ENCODE measurements around the gene SH2D6.

- no peak for TF ChIP-seq ZNF431 (CRISPR knock-in tag; IDR thresholded peaks at IDR 0.05)
- TF ChIP-seq SMARCC2 (IDR thresholded peaks at IDR 0.05; ENCODE audit: low read depth): no peak
- TF ChIP-seq, protein P1, sequence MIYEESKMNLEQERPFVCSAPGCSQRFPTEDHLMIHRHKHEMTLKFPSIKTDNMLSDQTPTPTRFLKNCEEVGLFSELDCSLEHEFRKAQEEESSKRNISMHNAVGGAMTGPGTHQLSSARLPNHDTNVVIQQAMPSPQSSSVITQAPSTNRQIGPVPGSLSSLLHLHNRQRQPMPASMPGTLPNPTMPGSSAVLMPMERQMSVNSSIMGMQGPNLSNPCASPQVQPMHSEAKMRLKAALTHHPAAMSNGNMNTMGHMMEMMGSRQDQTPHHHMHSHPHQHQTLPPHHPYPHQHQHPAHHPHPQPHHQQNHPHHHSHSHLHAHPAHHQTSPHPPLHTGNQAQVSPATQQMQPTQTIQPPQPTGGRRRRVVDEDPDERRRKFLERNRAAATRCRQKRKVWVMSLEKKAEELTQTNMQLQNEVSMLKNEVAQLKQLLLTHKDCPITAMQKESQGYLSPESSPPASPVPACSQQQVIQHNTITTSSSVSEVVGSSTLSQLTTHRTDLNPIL (CRISPR knock-in tag; IDR thresholded peaks at IDR 0.05): no peak
- TF ChIP-seq, protein P2, sequence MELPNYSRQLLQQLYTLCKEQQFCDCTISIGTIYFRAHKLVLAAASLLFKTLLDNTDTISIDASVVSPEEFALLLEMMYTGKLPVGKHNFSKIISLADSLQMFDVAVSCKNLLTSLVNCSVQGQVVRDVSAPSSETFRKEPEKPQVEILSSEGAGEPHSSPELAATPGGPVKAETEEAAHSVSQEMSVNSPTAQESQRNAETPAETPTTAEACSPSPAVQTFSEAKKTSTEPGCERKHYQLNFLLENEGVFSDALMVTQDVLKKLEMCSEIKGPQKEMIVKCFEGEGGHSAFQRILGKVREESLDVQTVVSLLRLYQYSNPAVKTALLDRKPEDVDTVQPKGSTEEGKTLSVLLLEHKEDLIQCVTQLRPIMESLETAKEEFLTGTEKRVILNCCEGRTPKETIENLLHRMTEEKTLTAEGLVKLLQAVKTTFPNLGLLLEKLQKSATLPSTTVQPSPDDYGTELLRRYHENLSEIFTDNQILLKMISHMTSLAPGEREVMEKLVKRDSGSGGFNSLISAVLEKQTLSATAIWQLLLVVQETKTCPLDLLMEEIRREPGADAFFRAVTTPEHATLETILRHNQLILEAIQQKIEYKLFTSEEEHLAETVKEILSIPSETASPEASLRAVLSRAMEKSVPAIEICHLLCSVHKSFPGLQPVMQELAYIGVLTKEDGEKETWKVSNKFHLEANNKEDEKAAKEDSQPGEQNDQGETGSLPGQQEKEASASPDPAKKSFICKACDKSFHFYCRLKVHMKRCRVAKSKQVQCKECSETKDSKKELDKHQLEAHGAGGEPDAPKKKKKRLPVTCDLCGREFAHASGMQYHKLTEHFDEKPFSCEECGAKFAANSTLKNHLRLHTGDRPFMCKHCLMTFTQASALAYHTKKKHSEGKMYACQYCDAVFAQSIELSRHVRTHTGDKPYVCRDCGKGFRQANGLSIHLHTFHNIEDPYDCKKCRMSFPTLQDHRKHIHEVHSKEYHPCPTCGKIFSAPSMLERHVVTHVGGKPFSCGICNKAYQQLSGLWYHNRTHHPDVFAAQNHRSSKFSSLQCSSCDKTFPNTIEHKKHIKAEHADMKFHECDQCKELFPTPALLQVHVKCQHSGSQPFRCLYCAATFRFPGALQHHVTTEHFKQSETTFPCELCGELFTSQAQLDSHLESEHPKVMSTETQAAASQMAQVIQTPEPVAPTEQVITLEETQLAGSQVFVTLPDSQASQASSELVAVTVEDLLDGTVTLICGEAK (IDR thresholded peaks at IDR 0.05): no peak
- TF ChIP-seq, protein P2 (CRISPR knock-in tag; IDR thresholded peaks at IDR 0.05): no peak
- TF ChIP-seq CTCF (IDR thresholded peaks at IDR 0.05 in 2 of 3, conservative IDR thresholded peaks at IDR 0.05 in 1 of 3; ENCODE audit: insufficient read depth in 2 of 3, low read depth in 1 of 3, low read length in 3 of 3): no peak
- TF ChIP-seq HDAC2 (IDR thresholded peaks at IDR 0.05): no peak
- no peak for TF ChIP-seq NFYB (IDR thresholded peaks at IDR 0.05; ENCODE audit: extremely low read depth, insufficient read length)
- TF ChIP-seq MTA1 (IDR thresholded peaks at IDR 0.05; ENCODE audit: borderline replicate concordance): no peak
- TF ChIP-seq POLR2A (conservative IDR thresholded peaks at IDR 0.05): no peak
- TF ChIP-seq HNRNPH1 (optimal IDR thresholded peaks at IDR 0.05; ENCODE audit: low read depth, low read length): no peak
These were observed 5.0 kb downstream of the SH2D6 start for GRCh38 chr2:85423525-85423924.

Measured in K562 (cell line).